AML-193 (cell line): ENCODE results near the gene MTCH1.

ENCODE experiments used
- DNase-seq, 2 experiments: peaks; one replicate each; lab custom pipeline; 2025; lab: John Stamatoyannopoulos, UW

MTCH1 gene

DNA sequence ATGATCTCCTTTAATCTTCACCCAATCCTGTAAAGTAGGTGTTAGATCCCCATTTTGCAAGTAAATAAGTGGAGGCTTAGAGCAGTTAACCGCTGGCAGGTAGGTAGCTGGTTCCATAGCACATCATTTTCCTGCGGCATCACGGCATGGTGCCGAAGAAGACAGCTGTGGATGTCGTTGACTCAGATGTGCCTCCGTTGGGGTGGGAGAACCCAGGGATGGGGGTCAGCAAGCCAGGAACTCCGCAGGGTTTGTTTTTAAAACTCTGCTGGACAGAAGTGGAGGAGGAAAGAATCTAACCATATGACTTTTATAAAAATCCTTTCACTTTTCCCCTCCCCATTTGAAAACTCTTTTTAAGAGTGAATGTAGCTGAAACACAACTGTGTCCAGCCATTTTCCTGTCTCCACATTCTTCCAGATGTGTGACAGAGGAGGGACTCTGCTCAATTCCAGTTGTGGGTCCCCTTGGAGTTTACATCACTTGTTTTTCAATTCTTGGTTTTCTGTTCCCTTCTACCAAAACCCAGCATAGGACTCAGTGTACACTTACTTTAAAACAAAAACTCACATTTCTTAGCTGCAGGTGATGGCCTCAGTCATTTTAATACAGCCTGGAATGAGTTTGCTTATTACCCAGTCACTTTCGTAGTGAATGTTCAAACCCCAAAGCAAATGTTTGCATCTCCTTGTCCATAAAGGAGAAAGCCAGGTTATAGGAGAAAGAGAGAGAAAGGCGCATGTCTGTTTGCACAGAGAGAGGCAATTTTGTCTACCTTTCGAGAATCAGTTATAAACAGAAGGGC is 59.1 kb downstream of the MTCH1 start:
- no peak for DNase-seq

DNA sequence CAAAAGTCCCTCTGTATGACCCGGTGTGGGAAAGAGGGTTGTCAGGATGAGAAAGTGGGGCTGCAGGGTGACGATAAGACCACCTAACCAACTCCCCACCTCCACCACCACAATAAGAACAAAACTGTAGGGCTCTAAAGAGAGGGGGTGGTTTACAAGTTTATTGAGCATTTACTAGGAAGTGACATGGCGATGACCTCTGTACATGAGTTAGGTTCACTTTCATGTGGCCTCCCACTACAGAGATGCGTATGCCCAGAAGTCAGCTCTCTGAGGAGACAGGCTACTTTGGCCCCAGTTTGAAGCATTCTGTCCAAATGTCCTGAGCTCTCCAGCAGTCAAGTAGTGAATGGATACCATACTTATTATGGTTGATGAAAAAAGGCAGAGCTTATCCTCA is 60.2 kb downstream of the MTCH1 start:
- no peak for DNase-seq

DNA sequence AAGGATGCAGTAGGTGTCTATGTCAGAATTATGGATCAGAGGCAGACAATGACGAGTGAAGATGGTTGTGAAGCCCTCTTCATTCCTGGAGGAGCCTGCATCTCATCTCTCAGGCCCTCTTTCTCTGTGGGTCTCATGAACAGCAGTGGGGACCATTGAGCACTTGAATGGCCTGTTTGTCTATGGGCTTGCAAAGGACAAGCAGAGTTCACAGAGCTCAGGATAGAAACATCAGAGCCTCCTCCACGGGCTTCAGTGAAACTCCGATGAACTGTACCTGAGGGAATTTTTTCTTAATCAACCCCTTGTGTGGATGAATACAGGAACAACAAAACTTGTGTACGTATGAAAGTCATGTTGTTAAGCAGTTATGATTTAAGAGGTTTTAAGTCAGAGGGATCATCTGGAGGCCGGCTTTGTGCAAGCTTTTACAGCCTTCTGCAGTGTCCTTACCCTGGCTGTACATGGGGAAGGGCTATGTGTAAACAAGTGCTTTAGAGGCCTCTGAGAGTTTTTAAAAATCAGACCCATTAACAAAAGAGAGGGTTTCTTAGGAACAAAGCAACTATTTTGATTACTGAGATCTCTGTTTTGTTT is 61.1 kb downstream of the MTCH1 start:
- DNase-seq: no peak

DNA sequence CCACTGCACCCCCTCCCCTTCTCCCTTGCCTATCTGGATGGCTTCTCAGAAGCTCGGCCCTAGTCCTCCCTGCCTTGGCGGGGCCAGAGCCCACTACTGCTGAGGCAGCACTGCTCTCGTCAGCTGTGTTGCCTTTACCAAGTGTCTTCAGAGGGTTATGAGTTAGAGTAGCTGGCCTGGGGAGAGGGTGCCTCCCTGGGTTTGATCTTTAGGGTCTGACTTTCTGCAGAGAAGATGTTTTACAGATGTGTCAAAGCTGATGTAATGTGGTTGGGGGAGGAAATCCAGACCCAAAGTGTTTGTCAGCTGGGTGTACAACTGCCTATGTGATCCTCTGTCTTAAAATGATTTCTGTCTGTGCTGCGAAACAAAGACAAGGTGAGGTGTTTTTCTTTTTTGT is 61.9 kb downstream of the MTCH1 start:
- no peak for DNase-seq

DNA sequence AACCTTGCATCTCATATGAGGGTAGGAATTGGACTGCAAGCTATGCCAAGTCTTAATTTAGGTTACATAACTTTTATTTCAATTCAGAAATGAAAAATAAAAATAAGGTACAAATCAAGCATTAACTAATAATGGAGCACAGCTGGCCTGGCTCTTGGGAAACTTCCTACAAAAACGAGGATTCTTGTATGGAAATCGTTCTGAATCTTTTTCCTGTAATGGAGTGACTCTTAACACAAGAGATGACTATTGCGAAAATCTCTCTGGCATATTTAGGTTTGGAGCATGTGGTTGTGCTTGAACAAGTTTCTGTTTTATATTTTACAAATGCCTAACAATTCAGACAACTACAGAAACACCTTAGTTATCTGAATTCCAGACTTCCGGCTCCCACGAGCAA is 65.5 kb downstream of the MTCH1 start:
- no peak for DNase-seq

DNA sequence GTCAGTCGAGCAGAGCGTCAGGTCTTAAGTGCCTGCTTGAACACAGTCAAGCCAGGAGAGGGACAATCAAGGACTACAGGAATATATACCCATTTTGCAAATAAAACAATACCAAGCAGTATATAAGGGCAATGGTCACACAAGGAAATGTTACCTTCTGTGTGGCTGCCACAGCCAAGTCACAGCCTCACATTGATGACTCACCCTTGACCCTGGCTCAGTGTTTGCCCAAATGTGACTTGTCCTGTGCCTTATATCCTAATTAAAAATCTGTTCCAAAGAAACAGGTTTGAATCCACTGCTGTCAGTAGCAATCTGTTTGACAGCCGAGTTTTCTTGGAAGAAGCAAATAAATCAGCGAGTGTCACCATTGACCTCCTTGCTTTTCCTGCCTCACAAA is 65.9 kb downstream of the MTCH1 start:
- no peak for DNase-seq
